Panc1 (cell line): ENCODE data around the gene DHX34. TPM values are rescaled to one million over a fixed set of nuclear protein-coding genes. Genes with fewer than 3 reads are reported as not detected.

Source experiments
- ATAC-seq: fragments of 200-7000 bp; cut with Tn5 transposase; 2 replicates; pipeline ENCODE4 v1.9.1; 2020; ENCODE audit warnings: mild to moderate bottlenecking, moderate library complexity
- BruUV-seq: library from RNA; stranded (reverse); fragments of 400-500 nt; replicated peaks from 2 replicates; lab custom pipeline; 2021; lab: Mats Ljungman, UMichigan
- CTCF ChIA-PET: fragments of 300-600 bp; sonication (Branson Sonifier 250); formaldehyde crosslinking; loops from one replicate; lab custom pipeline; 2022; ENCODE audit warnings: antibody characterized with exemption; lab: Charles Lee
- POLR2A ChIA-PET: fragments of 300-600 bp; sonication (Branson Sonifier 250); formaldehyde crosslinking; loops from one replicate; lab custom pipeline; 2022; ENCODE audit warnings: antibody characterized with exemption; lab: Charles Lee
- DNase-seq: peaks from one replicate; pipeline ENCODE4 v3.0.0-alpha.2; 2010; ENCODE audit warnings: low read depth, low spot score
- H3K27ac ChIP-seq: 2 replicates; pipeline ENCODE4 v1.5.1; 2011; ENCODE audit warnings: mild to moderate bottlenecking, low read length, inconsistent platforms
- H3K27me3 ChIP-seq: fragments of 200-500 bp; sonication (Bioruptor generic); 2 replicates; pipeline ENCODE4 v1.6.0; 2014; ENCODE audit warnings: low read length, inconsistent platforms; ENCODE audit not compliant: control insufficient read depth, insufficient read depth
- H3K36me3 ChIP-seq: fragments of 200-500 bp; sonication (Bioruptor generic); 2 replicates; pipeline ENCODE4 v1.5.1; 2014; ENCODE audit warnings: inconsistent platforms, mild to moderate bottlenecking, low read length, moderate library complexity; ENCODE audit not compliant: control insufficient read depth, insufficient read depth
- H3K4me1 ChIP-seq: 2 replicates; pipeline ENCODE4 v1.5.1; 2011; ENCODE audit warnings: inconsistent platforms, mild to moderate bottlenecking, low read length, moderate library complexity; ENCODE audit not compliant: control insufficient read depth, insufficient read depth
- H3K4me3 ChIP-seq, 2 experiments: 2 replicates each; pipeline ENCODE4 v1.5.1; 2011 to 2012; ENCODE audit warnings: low read depth in 2 of 2, low read length in 2 of 2, mild to moderate bottlenecking in 2 of 2, inconsistent platforms in 1 of 2, moderate library complexity in 1 of 2
- H3K9me3 ChIP-seq: fragments of 200-500 bp; sonication (Bioruptor generic); 2 replicates; pipeline ENCODE4 v1.5.1; 2014; ENCODE audit warnings: low read depth, mild to moderate bottlenecking, inconsistent platforms, low read length, moderate library complexity; ENCODE audit not compliant: control insufficient read depth, insufficient read depth
- CTCF ChIP-seq: fragments of 450-650 bp; IDR thresholded peaks from 2 replicates; pipeline ENCODE4 v1.5.1; 2017; ENCODE audit warnings: mild to moderate bottlenecking
- POLR2AphosphoS5 ChIP-seq: IDR thresholded peaks from 2 replicates; pipeline ENCODE4 v1.6.1; 2012; ENCODE audit warnings: mild to moderate bottlenecking, low read depth, low read length, moderate library complexity
- REST ChIP-seq, 2 experiments: IDR thresholded peaks; 2 replicates each; pipeline ENCODE4 v1.6.1; 2011 to 2012; ENCODE audit warnings: low read depth in 2 of 2, control low read depth in 1 of 2, low read length in 1 of 2, mild to moderate bottlenecking in 1 of 2, moderate library complexity in 1 of 2; ENCODE audit not compliant: insufficient read depth in 1 of 2
- SIN3A ChIP-seq: IDR thresholded peaks from 2 replicates; pipeline ENCODE4 v1.6.1; 2012; ENCODE audit warnings: low read depth, mild to moderate bottlenecking, low read length, moderate library complexity, borderline replicate concordance; ENCODE audit not compliant: insufficient read depth
- TCF7L2 ChIP-seq: IDR thresholded peaks from 2 replicates; pipeline ENCODE4 v1.6.1; 2011; ENCODE audit warnings: mild to moderate bottlenecking, low read depth, low read length, inconsistent platforms
- in situ Hi-C: cut with HindIII; loops from 2 replicates; pipeline ENCODE4 v1.10.0; 2016; ENCODE audit warnings: low sequenced_read_pairs, low pct_unique_long_range_greater_than_20kb
- intact Hi-C: fragments of 100-400 bp; cut with micrococcal nuclease; formaldehyde crosslinking; loops from one replicate; pipeline ENCODE4 v1.10.0; 2022; ENCODE audit not compliant: unreplicated experiment
- total RNA-seq: library from RNA; stranded (reverse); gene quantifications from one replicate; pipeline ENCODE4 v1.2.1, GENCODE V29; 2021; ENCODE audit not compliant: unreplicated experiment

Gene DHX34
- total RNA-seq, 1 experiment from 2014 or later: 29.2 TPM

- in situ Hi-C loops: no loop called here
- intact Hi-C loops: no loop called here
- TF ChIP-seq REST (IDR thresholded peaks at IDR 0.05; ENCODE audit: insufficient read depth in 1 of 2, low read depth in 2 of 2, low read length in 1 of 2): no peak
- no peak for TF ChIP-seq CTCF
- TF ChIP-seq TCF7L2: no peak
- TF ChIP-seq POLR2AphosphoS5: no peak
- no peak for TF ChIP-seq SIN3A
- Histone ChIP-seq H3K9me3 (no peaks in the 10 kb centered on the region), H3K27me3 (no peaks in the 10 kb centered on the region), H3K36me3 (no peaks in the 10 kb centered on the region), H3K4me3 (no peak overlapping the region), H3K4me1 (0 out of 2 replicates have a peak, but pooled peaks cover 3% of the 10 kb centered on the region), H3K27ac (no peak overlapping the region)
- DNase-seq (no peak), ATAC-seq (no peak)
- ChIA-PET POLR2A (no interaction called here), CTCF (no interaction called here)
- BruUV-seq: no TSS peak
Measured at GRCh38 chr19:47312366-47313006, 36.6 kb upstream of the DHX34 start.

GRCh38 chr19:47313754-47314295 is 35.3 kb upstream of the DHX34 start:
- no peak overlapping the region for H3K4me3 ChIP-seq
- no peaks in the 10 kb centered on the region for H3K27me3 ChIP-seq
- in situ Hi-C loops (no loop called here), intact Hi-C loops (no loop called here)
- POLR2A ChIA-PET: no interaction called here
- no peaks in the 10 kb centered on the region for H3K9me3 ChIP-seq
- H3K4me1 ChIP-seq: 0 out of 2 replicates have a peak, but pooled peaks cover 3% of the 10 kb centered on the region
- no peak for TF ChIP-seq SIN3A
- no peak for TF ChIP-seq TCF7L2
- no peak for TF ChIP-seq CTCF
- no peak for TF ChIP-seq POLR2AphosphoS5
- TF ChIP-seq REST (IDR thresholded peaks at IDR 0.05; ENCODE audit: insufficient read depth in 1 of 2, low read depth in 2 of 2, low read length in 1 of 2): no peak
- ATAC-seq (no peak), DNase-seq (no peak)
- H3K27ac ChIP-seq: no peak overlapping the region
- CTCF ChIA-PET: no interaction called here
- no TSS peak for BruUV-seq
- no peaks in the 10 kb centered on the region for H3K36me3 ChIP-seq
